HEK293T (cell line): Measurements from ENCODE around the gene RAB30.

Source experiments
- ELF4 ChIP-seq: fragments of 450-650 bp; IDR thresholded peaks from 2 replicates; pipeline ENCODE4 v1.6.1; 2017; ENCODE audit warnings: antibody characterized with exemption
- FOXA1 ChIP-seq: fragments of 450-650 bp; IDR thresholded peaks from 2 replicates; pipeline ENCODE4 v1.6.1; 2016; ENCODE audit warnings: mild to moderate bottlenecking
- SP1 ChIP-seq: fragments of 450-650 bp; IDR thresholded peaks from 2 replicates; pipeline ENCODE4 v1.6.1; 2017
- TARDBP ChIP-seq: fragments of 450-650 bp; IDR thresholded peaks from 2 replicates; pipeline ENCODE4 v1.6.1; 2016

DNA sequence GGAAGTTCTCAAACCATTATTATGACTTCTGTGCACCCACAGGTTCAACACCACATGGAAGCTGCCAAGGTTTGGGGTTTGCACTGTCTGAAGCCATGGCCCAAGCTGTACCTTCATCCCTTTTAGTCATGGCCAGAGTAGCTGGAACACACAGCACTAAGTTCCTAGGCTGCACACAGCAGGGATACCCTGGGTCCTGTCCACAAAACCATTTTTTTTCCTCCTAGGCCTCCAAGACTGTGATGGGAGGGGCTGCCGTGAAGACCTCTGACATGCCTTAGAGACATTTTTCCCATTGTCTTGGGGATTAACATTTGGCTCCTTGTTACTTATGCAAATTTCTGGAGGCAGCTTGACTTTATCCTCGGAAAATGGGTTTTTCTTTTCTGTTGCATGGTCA, 127.5 kb downstream of the RAB30 start:
- TF ChIP-seq SP1 (no peak), FOXA1 (no peak), ELF4 (no peak), TARDBP (no peak)
